Breast epithelium (tissue), 3 donors: ENCODE results near the gene RFX1.

ENCODE experiments used
- CTCF ChIP-seq, 3 donors: fragments of 450-650 bp; IDR thresholded peaks; one replicate each; pipeline ENCODE4 v1.5.1; 2016 to 2017; ENCODE audit warnings: antibody characterized with exemption in 3 of 3, mild to moderate bottlenecking in 3 of 3, moderate library complexity in 3 of 3
- POLR2AphosphoS5 ChIP-seq, 3 donors: sonication (generic); formaldehyde crosslinking; IDR thresholded peaks; one replicate each; pipeline ENCODE4 v1.6.1; 2017; ENCODE audit warnings: antibody characterized with exemption in 3 of 3

GRCh38 chr19:14022469-14022868, 16.3 kb upstream of the RFX1 start:
- no peak for TF ChIP-seq CTCF (IDR thresholded peaks at IDR 0.05)
- TF ChIP-seq POLR2AphosphoS5 (IDR thresholded peaks at IDR 0.05): no peak
